OCI-LY1 (cell line): ENCODE results near the gene PODXL2.

ENCODE experiments used
- H2AFZ ChIP-seq: fragments of 200-600 bp; sonication (generic), shearing (Covaris generic); 2 replicates; pipeline ENCODE4 v1.6.0; 2014; ENCODE audit warnings: antibody characterized with exemption, mild to moderate bottlenecking, low read length
- H3F3A ChIP-seq: fragments of 200-600 bp; sonication (generic), shearing (Covaris generic); 2 replicates; pipeline ENCODE4 v1.6.0; 2014; ENCODE audit warnings: mild to moderate bottlenecking, antibody characterized with exemption, low read length, moderate library complexity; ENCODE audit not compliant: insufficient read depth
- H3K27ac ChIP-seq: fragments of 200-600 bp; sonication (generic); 2 replicates; pipeline ENCODE4 v1.5.1; 2014; ENCODE audit warnings: low read length, mixed run types, mild to moderate bottlenecking, low read depth; ENCODE audit not compliant: poor library complexity, severe bottlenecking
- H3K27me3 ChIP-seq: fragments of 200-600 bp; sonication (generic); 2 replicates; pipeline ENCODE4 v1.6.0; 2014; ENCODE audit warnings: antibody characterized with exemption, mild to moderate bottlenecking, low read length, moderate library complexity; ENCODE audit not compliant: insufficient read depth
- H3K36me3 ChIP-seq: fragments of 200-600 bp; sonication (generic); 2 replicates; pipeline ENCODE4 v1.6.1; 2014; ENCODE audit warnings: mild to moderate bottlenecking, antibody characterized with exemption, low read length, moderate library complexity, mixed read lengths; ENCODE audit not compliant: insufficient read depth
- H3K4me1 ChIP-seq: fragments of 200-600 bp; sonication (generic); 2 replicates; pipeline ENCODE4 v1.5.1; 2014; ENCODE audit warnings: mild to moderate bottlenecking, low read length, moderate library complexity; ENCODE audit not compliant: insufficient read depth, severe bottlenecking
- H3K4me2 ChIP-seq: fragments of 200-600 bp; sonication (generic), shearing (Covaris generic); 2 replicates; pipeline ENCODE4 v1.6.1; 2014; ENCODE audit warnings: low read length
- H3K4me3 ChIP-seq: fragments of 200-600 bp; sonication (generic); 2 replicates; pipeline ENCODE4 v1.5.1; 2014; ENCODE audit warnings: low read length, low read depth, mild to moderate bottlenecking, mixed read lengths; ENCODE audit not compliant: poor library complexity, severe bottlenecking
- H3K79me2 ChIP-seq: fragments of 200-600 bp; shearing (Covaris generic); 2 replicates; pipeline ENCODE4 v1.6.1; 2016; ENCODE audit warnings: mixed run types, low read length, mixed read lengths; ENCODE audit not compliant: insufficient read depth
- H3K9ac ChIP-seq: fragments of 200-600 bp; sonication (generic), shearing (Covaris generic); 2 replicates; pipeline ENCODE4 v1.6.1; 2014; ENCODE audit warnings: mild to moderate bottlenecking, low read length, mixed read lengths
- H3K9me2 ChIP-seq: fragments of 200-600 bp; sonication (generic), shearing (Covaris generic); 2 replicates; pipeline ENCODE4 v1.6.1; 2014; ENCODE audit warnings: low read depth, mild to moderate bottlenecking, low read length, mixed read lengths
- H3K9me3 ChIP-seq: fragments of 200-600 bp; shearing (Covaris generic); 2 replicates; pipeline ENCODE4 v1.6.1; 2014; ENCODE audit warnings: low read length, mixed read lengths
- H4K20me1 ChIP-seq: fragments of 200-600 bp; sonication (generic), shearing (Covaris generic); 2 replicates; pipeline ENCODE4 v1.6.0; 2016; ENCODE audit warnings: mild to moderate bottlenecking, low read length; ENCODE audit not compliant: insufficient read depth
- CTCF ChIP-seq: fragments of 200-600 bp; sonication (generic), shearing (Covaris generic); IDR thresholded peaks from 2 replicates; pipeline ENCODE4 v1.5.1; 2017; ENCODE audit warnings: mild to moderate bottlenecking, antibody characterized with exemption, low read length, moderate library complexity, mixed read lengths
- EZH2 ChIP-seq: fragments of 200-600 bp; sonication (generic), shearing (Covaris generic); IDR thresholded peaks from 2 replicates; pipeline ENCODE4 v1.8.0; 2017; ENCODE audit warnings: borderline replicate concordance, mixed run types, mild to moderate bottlenecking, antibody characterized with exemption, low read length, moderate library complexity, mixed read lengths

PODXL2 gene

GRCh38 chr3:127712461-127712860, 83.5 kb downstream of the PODXL2 start:
- Histone ChIP-seq H3K27ac (no peak overlapping the region), H3K4me1 (no peaks in the 10 kb centered on the region), H3K79me2 (no peaks in the 10 kb centered on the region), H3K9me3 (no peaks in the 10 kb centered on the region), H3K9me2 (no peaks in the 10 kb centered on the region), H3K4me3 (no peak overlapping the region), H3F3A (no peaks in the 10 kb centered on the region), H3K36me3 (no peaks in the 10 kb centered on the region), H3K27me3 (no peaks in the 10 kb centered on the region), H3K9ac (no peak overlapping the region), H3K4me2 (no peak overlapping the region), H4K20me1 (no peaks in the 10 kb centered on the region), H2AFZ (no peak overlapping the region)
- TF ChIP-seq EZH2 = no peak
- no peak for TF ChIP-seq CTCF

GRCh38 chr3:127712881-127713771, 84.1 kb downstream of the PODXL2 start:
- Histone ChIP-seq H3K27ac (no peak overlapping the region), H3K79me2 (no peaks in the 10 kb centered on the region), H3K4me3 (no peak overlapping the region), H4K20me1 (no peaks in the 10 kb centered on the region), H3K4me1 (no peaks in the 10 kb centered on the region), H3K9ac (no peak overlapping the region), H3K9me2 (no peaks in the 10 kb centered on the region), H3K36me3 (no peaks in the 10 kb centered on the region), H3F3A (no peaks in the 10 kb centered on the region), H3K27me3 (no peaks in the 10 kb centered on the region), H3K4me2 (no peak overlapping the region), H3K9me3 (no peaks in the 10 kb centered on the region), H2AFZ (no peak overlapping the region)
- TF ChIP-seq CTCF (no peak), EZH2 (no peak)

- Histone ChIP-seq H3K4me3 (no peak overlapping the region), H4K20me1 (no peaks in the 10 kb centered on the region), H3K27me3 (no peaks in the 10 kb centered on the region), H3K9me3 (no peaks in the 10 kb centered on the region), H3K36me3 (no peaks in the 10 kb centered on the region), H3F3A (no peaks in the 10 kb centered on the region), H3K27ac (no peak overlapping the region), H3K79me2 (no peaks in the 10 kb centered on the region), H3K4me2 (no peak overlapping the region), H3K4me1 (no peaks in the 10 kb centered on the region), H3K9me2 (no peaks in the 10 kb centered on the region), H2AFZ (no peak overlapping the region), H3K9ac (no peak overlapping the region)
- TF ChIP-seq EZH2 (no peak), CTCF (no peak)
These were observed 85.2 kb downstream of the PODXL2 start for GRCh38 chr3:127714125-127714571.
